ENCODE results near the gene SLFNL1. TPM values are rescaled to one million over a fixed set of nuclear protein-coding genes. Genes with fewer than 3 reads are reported as not detected.

SLFNL1 gene
- total RNA-seq, 2 experiments from 2014 or later: 0.08 to 0.17 TPM

DNA sequence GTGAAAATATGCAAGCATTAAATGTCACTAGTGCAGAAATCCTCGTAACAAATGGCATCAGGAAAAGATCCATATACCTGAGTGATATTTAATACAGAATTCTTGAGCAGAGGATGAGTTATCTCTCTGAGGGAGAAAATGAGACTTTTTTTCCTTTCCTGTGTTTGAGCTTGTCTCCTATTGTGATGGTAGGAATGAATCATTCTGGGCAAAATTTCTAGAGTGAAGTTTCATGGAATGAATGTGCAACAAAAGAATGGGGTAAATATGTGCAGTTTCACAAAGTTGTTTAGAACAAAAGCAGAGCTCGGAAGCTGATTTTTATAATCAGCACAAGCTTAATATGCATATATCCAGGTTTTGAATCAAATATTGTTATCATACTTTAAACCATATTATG is 37.5 kb downstream of the SLFNL1 start:
- DNase-seq (no peak), ATAC-seq (ENCODE audit: poor library complexity) (no peak)
- H3K4me3 Mint-ChIP-seq: no peak overlapping the region
- H3K27ac Mint-ChIP-seq: no peak overlapping the region
- no peak overlapping the region for H3K4me3 ChIP-seq (ENCODE audit: low read length)
- no peaks in the 10 kb centered on the region for H3K27me3 ChIP-seq (ENCODE audit: control insufficient read depth in 1 of 2, insufficient read depth in 2 of 2, low read length in 2 of 2)
- POLR2A ChIA-PET: no interaction called here
- TF ChIP-seq, protein P1, sequence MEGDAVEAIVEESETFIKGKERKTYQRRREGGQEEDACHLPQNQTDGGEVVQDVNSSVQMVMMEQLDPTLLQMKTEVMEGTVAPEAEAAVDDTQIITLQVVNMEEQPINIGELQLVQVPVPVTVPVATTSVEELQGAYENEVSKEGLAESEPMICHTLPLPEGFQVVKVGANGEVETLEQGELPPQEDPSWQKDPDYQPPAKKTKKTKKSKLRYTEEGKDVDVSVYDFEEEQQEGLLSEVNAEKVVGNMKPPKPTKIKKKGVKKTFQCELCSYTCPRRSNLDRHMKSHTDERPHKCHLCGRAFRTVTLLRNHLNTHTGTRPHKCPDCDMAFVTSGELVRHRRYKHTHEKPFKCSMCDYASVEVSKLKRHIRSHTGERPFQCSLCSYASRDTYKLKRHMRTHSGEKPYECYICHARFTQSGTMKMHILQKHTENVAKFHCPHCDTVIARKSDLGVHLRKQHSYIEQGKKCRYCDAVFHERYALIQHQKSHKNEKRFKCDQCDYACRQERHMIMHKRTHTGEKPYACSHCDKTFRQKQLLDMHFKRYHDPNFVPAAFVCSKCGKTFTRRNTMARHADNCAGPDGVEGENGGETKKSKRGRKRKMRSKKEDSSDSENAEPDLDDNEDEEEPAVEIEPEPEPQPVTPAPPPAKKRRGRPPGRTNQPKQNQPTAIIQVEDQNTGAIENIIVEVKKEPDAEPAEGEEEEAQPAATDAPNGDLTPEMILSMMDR (IDR thresholded peaks at IDR 0.05): no peak
- H3K4me1 Mint-ChIP-seq (ENCODE audit: low read depth): peaks cover 14% of the 10 kb centered on the region
- intact Hi-C loops (cut with DNase I, micrococcal nuclease): loop anchor here in 1 of 2 experiments (10.0 kb wide), 2 partner anchors 289 to 381 kb away; partner anchors contain the start of genes FOXO6 and NFYC
- H3K27ac ChIP-seq (ENCODE audit: low read depth in 1 of 2, low read length in 2 of 2): no peak overlapping the region
- H3K9me3 Mint-ChIP-seq: no peaks in the 10 kb centered on the region
- CTCF ChIA-PET: interaction anchor here (0.6 to 0.9 kb wide), 3 partner anchors 9 to 34 kb away, joined by 3 read pairs; no protein-coding TSS in a partner anchor
- H3K4me1 ChIP-seq (ENCODE audit: insufficient read depth, low read length): peaks cover 20% of the 10 kb centered on the region
- H3K9me3 ChIP-seq (ENCODE audit: control insufficient read depth in 1 of 2, insufficient read depth in 1 of 2, low read length in 2 of 2): peaks cover 0 to 1% of the 10 kb centered on the region in 2 experiments
- peaks cover 65% of the 10 kb centered on the region for H3K36me3 Mint-ChIP-seq (ENCODE audit: low read depth)
- no peaks in the 10 kb centered on the region for H3K27me3 Mint-ChIP-seq
- H3K36me3 ChIP-seq (ENCODE audit: insufficient read depth, low read length): peaks cover 48% of the 10 kb centered on the region

DNA sequence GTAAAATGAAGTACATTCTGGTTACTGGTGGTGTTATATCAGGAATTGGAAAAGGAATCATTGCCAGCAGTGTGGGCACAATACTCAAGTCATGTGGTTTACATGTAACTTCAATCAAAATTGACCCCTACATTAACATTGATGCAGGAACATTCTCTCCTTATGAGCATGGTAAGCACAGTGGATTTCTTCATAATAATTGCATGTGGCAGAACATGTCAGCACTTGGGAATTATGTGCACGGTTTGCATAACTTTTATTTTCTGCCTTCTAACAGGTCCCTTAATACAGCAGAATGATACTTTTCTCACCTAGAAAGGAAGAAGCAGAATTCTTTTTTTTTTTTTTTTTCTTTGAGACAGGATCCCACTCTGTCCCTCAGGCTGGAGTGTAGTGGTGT is 38.2 kb downstream of the SLFNL1 start:
- no peak overlapping the region for H3K4me3 ChIP-seq (ENCODE audit: low read length)
- peaks cover 25% of the 10 kb centered on the region for H3K4me1 ChIP-seq (ENCODE audit: insufficient read depth, low read length)
- Mint-ChIP-seq H3K27me3 (no peaks in the 10 kb centered on the region), H3K4me3 (peak overlapping the region; percentile 46), H3K9me3 (no peaks in the 10 kb centered on the region), H3K36me3 (ENCODE audit: low read depth) (peaks cover 57% of the 10 kb centered on the region), H3K27ac (no peak overlapping the region), H3K4me1 (ENCODE audit: low read depth) (peaks cover 14% of the 10 kb centered on the region)
- intact Hi-C loops (cut with DNase I, micrococcal nuclease): loop anchor here in 1 of 2 experiments (10.0 kb wide), 2 partner anchors 288 to 382 kb away; partner anchors contain the start of genes FOXO6 and NFYC
- DNase-seq (no peak), ATAC-seq (ENCODE audit: poor library complexity) (no peak)
- peaks cover 0 to 5% of the 10 kb centered on the region in 2 experiments for H3K9me3 ChIP-seq (ENCODE audit: control insufficient read depth in 1 of 2, insufficient read depth in 1 of 2, low read length in 2 of 2)
- no peaks in the 10 kb centered on the region for H3K27me3 ChIP-seq (ENCODE audit: control insufficient read depth in 1 of 2, insufficient read depth in 2 of 2, low read length in 2 of 2)
- POLR2A ChIA-PET: interaction anchor here (0.8 kb wide), 1 partner anchor 121 kb away, joined by 3 read pairs; the partner anchor contains the start of gene CITED4
- TF ChIP-seq, protein P1 (IDR thresholded peaks at IDR 0.05): no peak
- no peak overlapping the region for H3K27ac ChIP-seq (ENCODE audit: low read depth in 1 of 2, low read length in 2 of 2)
- CTCF ChIA-PET: interaction anchor here (1.4 kb wide), 1 partner anchor 20 kb away, joined by 3 read pairs; no protein-coding TSS in a partner anchor
- H3K36me3 ChIP-seq (ENCODE audit: insufficient read depth, low read length): peaks cover 41% of the 10 kb centered on the region

DNA sequence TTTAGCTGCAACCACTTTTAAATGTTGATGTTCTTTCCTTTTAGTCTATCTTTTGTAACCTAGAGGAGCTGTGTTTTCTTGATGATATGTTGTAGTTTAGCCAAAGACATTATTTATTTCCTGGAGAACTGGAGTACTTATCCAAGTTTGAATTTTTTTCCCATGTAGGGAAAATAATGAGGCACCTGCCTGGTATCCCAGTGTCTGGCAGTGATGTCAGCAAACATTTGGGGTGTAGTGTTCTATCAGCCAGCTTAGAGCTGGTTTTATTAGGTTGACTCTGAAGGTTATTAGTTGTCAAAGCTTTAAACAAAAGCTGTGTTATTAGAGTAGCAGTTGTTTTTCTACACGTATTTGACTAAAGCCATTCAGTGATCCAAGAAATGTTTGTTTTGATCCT is 38.8 kb downstream of the SLFNL1 start:
- peaks cover 25% of the 10 kb centered on the region for H3K4me1 ChIP-seq (ENCODE audit: insufficient read depth, low read length)
- H3K9me3 Mint-ChIP-seq: no peaks in the 10 kb centered on the region
- TF ChIP-seq, protein P1 (IDR thresholded peaks at IDR 0.05): no peak
- peaks cover 36% of the 10 kb centered on the region for H3K36me3 ChIP-seq (ENCODE audit: insufficient read depth, low read length)
- no peaks in the 10 kb centered on the region for H3K27me3 ChIP-seq (ENCODE audit: control insufficient read depth in 1 of 2, insufficient read depth in 2 of 2, low read length in 2 of 2)
- ChIA-PET CTCF (interaction anchor here (1.4 kb wide), 1 partner anchor 21 kb away, joined by 3 read pairs; no protein-coding TSS in a partner anchor), POLR2A (interaction anchor here (0.8 kb wide), 1 partner anchor 121 kb away, joined by 3 read pairs; the partner anchor contains the start of gene CITED4)
- no peak overlapping the region for H3K4me3 ChIP-seq (ENCODE audit: low read length)
- H3K9me3 ChIP-seq (ENCODE audit: control insufficient read depth in 1 of 2, insufficient read depth in 1 of 2, low read length in 2 of 2): peaks cover 0 to 5% of the 10 kb centered on the region in 2 experiments
- no peak overlapping the region for H3K27ac ChIP-seq (ENCODE audit: low read depth in 1 of 2, low read length in 2 of 2)
- H3K27me3 Mint-ChIP-seq: no peaks in the 10 kb centered on the region
- peaks cover 14% of the 10 kb centered on the region for H3K4me1 Mint-ChIP-seq (ENCODE audit: low read depth)
- H3K36me3 Mint-ChIP-seq (ENCODE audit: low read depth): peaks cover 51% of the 10 kb centered on the region
- intact Hi-C loops (cut with DNase I, micrococcal nuclease): loop anchor here in 1 of 2 experiments (10.0 kb wide), 2 partner anchors 288 to 382 kb away; partner anchors contain the start of genes FOXO6 and NFYC
- no peak for ATAC-seq (ENCODE audit: poor library complexity)
- no peak for DNase-seq
- H3K27ac Mint-ChIP-seq: no peak overlapping the region
- H3K4me3 Mint-ChIP-seq: no peak overlapping the region
